GM21381 (cell line): ENCODE data around the gene HSPB6.

Source experiments
- ATAC-seq: cut with Tn5 transposase; IDR thresholded peaks from one replicate; pipeline ENCODE4 v1.9.1; 2021; ENCODE audit warnings: mild to moderate bottlenecking, moderate library complexity; ENCODE audit not compliant: unreplicated experiment

HSPB6 gene

GRCh38 chr19:35717665-35718344, 39.0 kb downstream of the HSPB6 start, which contains the start of gene KMT2B:
Gene KMT2B (plus strand): TSS chr19:35718003. CDS start chr19:35718019, 16 bp downstream.
- ATAC-seq: no peak

- peak; percentile 54 for ATAC-seq
Observed at GRCh38 chr19:35716801-35717664, 39.8 kb downstream of the HSPB6 start.

GRCh38 chr19:35715981-35716800, 40.6 kb downstream of the HSPB6 start:
- ATAC-seq: no peak

- no peak for ATAC-seq
Observed at GRCh38 chr19:35715355-35715809, 41.4 kb downstream of the HSPB6 start.

GRCh38 chr19:35714601-35715354, 42.1 kb downstream of the HSPB6 start:
- ATAC-seq: no peak

GRCh38 chr19:35713904-35714495, 42.8 kb downstream of the HSPB6 start:
- ATAC-seq: no peak

- no peak for ATAC-seq
Observed at GRCh38 chr19:35713506-35713850, 43.4 kb downstream of the HSPB6 start.

GRCh38 chr19:35712567-35713505, 44.0 kb downstream of the HSPB6 start:
- no peak for ATAC-seq

- ATAC-seq: peak; percentile 23
Observed at GRCh38 chr19:35710784-35711723, 45.8 kb downstream of the HSPB6 start.

- no peak for ATAC-seq
Observed at GRCh38 chr19:35708391-35708790, 48.4 kb downstream of the HSPB6 start.
